Islet precursor cell (in vitro differentiated cells): Measurements from ENCODE around the gene SPZ1.
"Not testable (repeated sequence)": the region's sequence is repeated elsewhere in the genome, so short reads cannot be mapped to it uniquely, and the experiment has no call there.

ENCODE experiments used
- DNase-seq: peaks from one replicate; pipeline ENCODE4 v3.0.0-alpha.2; 2018

Gene SPZ1

DNA sequence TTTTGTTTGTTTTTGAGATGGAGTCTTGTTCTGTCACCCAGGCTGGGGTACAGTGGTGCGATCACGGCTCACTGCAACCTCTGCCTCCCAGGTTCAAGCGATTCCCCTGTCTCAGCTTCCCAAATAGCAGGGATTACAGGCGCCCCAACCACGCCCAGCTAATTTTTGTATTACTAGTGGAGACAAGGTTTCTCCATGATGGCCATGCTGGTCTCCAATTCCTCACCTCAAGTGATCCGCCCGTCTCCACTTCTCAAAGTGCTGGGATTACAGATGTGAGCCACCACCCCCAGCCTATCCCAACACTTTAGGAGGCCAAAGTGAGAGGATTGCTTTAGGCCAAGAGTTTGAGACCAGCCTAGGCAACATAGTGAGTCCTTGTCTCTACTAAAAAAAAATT lies 19.3 kb downstream of the SPZ1 start:
- no peak for DNase-seq

DNA sequence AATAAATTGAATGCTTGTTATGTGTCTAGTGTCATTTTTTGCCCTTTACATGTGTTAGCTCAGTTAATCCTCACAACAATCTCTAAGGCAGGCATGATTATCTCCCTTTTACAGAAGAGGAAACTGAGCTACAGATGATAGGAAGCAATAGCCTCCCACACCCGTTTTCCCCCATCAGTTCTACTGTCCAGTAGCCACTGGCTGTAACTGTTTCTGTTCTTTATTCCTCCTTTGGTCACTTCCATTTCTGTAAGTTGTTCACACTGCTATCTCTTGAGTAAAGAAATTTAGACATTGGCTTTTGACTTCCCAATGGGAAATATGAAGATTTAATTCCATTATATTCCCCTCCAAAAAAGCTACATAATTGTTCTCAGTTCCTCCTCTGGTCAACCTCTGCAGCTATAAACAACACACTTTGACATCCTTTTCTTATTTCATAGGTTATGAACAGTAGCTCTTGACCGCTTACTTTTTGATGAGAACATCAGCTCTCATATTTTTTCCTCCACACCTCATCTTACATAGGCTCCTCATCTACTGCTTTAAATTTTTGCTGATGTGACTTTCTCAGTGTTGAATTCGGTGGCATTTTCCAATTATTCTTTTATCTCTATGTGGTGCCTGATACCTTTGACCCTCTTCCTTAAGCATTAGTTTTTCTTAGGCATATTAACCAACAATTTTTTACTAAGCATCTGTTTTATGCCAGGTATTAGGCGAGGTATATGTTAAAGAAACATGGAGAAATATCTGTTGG lies 21.4 kb downstream of the SPZ1 start:
- DNase-seq, result no peak

DNA sequence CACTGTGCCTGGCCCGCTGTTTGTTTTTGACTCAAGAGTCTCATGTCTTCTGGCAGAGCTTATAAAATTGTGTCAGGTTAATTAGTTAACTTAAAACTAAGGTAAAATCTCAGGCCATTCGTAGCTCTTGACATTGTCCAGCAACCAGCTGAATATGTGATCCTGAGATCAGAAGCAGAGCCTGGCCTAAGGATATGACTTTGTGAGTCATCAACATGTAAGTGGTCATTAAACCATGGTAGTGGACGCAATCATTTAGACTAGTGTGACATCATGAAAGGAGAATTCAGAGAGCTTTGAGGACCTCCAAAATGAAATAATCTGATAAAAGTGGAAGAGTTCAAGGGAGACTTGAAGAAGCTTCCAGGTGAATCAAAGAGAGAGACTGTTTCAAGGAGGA lies 23.3 kb downstream of the SPZ1 start:
- peak; percentile 86 for DNase-seq

DNA sequence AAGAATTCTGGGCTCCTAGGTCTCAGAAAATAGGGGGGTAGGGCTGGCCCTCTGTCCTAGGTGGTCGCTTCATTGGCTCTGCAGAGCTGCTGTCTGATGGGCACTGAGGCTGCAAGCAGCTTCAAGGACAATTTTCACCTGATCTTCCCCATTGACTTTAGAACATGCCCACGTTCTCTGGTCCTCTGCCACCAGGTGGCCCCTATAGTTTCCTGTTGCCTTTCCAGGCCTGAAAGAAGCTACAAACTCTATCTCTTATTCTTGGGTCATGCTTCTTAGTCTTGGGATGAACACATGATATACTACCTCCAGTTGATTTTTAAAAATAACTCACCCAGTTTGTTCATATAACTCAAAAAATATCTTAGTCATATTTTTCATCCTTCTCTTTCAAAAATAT lies 26.3 kb downstream of the SPZ1 start:
- peak; percentile 64 for DNase-seq

DNA sequence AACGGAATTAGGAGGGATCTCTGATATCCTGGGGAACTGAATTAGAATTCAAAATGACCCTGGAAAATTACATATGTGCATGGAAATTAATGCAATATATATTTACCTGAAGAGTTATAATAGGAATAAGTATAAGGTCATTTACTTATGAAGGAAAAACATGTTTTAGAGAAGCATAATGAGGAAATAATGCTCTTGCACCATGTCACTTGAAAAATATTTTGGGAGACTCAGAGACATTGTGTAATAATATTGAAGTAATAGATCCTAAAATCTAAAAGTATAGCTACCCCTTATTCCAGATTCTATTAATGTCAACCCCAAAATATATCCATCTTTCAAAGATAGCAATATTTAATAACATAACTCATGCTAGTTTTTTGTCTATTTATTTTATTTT lies 28.4 kb downstream of the SPZ1 start:
- no peak for DNase-seq

DNA sequence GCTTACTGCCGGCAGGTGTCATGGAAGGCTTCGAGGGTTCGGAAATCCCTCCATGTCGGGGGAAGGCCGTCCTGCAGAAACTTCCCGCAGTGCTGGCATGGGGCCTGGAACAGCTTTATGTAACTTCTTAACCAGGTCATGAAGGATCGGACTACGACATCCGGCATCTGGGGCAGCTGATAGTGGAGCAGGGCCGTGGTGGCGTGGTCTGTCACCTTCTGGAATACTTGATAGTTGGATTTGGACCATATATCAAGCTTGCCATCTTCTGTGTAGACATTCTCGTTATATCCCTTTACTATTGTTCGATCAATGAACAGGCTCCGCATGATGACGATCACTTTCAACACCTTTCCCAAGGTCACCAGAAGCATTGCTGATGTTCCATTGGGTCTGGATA lies 31.2 kb downstream of the SPZ1 start:
- DNase-seq, result not testable (repeated sequence)

DNA sequence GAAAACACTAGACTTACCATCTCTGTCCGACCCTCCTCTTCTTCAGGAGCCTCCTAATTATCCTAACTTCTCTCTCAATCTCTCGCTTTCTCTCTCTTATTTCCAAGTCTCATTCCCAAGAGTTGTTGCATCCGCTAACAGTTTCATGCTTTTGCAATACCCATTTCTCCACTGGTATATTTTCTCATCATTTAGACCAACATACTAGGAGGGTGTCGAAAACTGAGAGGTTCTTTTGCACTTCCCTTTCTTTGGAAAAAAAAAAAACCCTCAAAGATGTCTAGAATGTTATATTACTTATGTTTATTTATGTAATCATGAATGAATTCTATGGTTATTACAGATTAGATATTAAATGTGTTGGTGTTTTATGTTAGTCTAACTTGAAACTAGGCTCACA lies 35.9 kb downstream of the SPZ1 start:
- DNase-seq, result no peak

DNA sequence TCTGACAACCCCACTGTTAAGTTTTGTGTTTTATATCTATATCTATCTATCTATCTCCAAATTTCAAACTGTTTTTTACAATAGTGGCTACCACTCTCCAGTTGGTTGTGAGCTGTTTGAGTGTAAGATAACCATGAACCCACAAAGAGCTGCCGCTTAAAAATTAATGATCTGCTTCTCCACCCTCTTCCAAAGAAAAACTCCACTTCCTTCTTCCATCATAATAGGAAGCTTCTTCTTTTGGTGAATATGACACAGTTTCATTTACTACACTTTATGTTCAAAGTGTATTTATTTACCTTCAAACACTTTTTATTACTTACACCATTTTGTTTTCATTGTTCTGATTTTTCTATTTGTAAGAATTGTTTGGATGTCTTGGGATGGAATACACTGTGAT lies 37.9 kb downstream of the SPZ1 start:
- no peak for DNase-seq

DNA sequence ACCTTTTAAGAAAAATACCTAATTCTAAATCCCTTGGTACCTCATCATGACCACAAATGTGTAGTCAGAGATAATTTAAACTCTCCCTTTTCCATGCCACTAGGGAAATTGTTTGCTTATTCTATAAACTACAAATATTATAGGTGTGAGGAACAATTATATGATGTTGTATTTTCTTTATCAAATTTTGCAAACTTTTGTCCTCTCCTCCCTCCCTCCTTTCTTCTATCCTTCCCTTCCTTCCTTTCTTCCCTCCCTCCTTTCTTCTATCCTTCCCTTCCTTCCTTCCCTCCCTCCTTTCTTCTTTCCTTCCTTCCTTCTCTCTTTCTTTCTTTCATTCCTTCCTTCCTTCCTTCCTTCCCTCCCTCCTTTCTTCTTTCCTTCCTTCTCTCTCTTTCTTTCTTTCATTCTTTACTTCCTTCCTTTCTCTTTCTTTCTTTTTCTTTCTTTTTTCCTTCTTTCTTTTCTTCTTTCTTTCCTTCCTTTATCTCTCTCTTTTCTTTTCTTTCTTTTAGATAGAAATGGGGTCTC lies 41.2 kb downstream of the SPZ1 start:
- no peak for DNase-seq

DNA sequence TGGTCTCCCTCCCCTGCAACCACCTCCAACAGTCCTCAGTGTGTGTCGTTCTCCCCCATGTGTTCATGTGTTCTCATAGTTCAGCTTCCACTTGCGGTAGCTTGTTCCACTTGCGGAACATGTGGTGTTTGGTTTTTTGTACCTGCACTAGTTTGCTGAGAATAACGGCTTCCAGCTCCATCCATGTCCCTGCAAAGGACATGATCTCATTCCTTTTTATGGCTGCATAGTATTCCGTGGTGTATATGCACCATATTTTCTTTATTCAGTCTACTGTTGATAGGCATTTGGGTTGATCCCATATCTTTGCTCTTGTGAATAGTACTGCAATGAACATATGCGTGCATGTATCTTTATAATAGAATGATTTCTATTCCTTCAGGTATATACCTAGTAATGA lies 45.1 kb downstream of the SPZ1 start:
- no peak for DNase-seq

DNA sequence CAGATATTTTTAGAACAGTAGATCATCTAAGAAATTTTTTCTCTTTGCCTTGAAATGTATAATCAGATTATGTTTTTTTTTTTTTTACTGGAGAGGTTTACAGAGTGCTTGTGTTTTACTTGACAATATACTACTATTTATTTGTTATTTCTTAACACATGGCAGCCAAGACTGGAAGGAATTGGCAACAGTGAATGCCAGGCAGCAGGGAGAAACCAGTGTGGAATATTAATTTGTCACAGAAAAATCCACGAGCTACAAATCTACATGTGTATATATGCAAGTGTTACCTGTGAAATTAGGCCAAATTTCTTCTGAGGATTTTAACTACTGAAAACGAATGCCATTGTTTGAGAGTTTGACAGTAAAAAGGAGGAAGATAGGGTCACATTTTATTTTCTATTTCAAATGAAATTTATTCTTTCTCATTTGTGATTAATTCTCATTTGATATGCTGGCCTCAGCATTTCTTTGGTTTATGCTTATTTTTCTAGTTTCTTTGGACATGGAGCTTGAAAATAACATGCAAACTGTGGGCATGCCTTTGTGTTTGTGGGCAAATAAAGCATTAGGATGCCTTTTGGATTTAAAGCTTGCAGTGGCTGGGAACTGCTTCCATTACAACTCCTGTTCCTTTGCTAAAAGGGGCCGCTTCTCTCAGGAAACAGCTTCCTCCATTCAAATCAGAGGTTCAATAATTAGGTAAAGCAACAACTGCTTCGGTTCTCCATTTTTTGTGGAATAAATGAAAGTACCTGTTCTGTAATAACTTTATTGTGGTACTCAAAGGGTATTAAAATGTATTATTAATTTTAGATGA lies 49.1 kb downstream of the SPZ1 start:
- no peak for DNase-seq

DNA sequence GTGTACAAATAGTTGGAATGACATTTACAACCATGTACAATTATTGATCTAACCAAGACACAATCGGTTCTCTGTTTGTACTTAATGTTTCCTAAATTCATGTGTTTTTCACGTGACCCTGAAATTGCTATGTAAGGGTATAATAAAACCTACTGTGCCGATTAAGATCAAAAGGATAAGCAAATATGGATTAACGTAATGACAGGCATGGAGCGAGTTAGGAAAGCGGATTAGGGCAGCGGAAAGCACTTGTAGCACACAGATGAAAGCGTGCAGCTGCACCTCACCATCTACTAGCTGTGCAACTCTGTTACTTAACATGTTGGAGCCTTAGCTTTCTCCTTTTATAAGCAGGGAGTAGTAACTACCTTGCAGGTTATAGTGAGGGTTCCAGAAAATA lies 49.7 kb downstream of the SPZ1 start:
- DNase-seq, result no peak

DNA sequence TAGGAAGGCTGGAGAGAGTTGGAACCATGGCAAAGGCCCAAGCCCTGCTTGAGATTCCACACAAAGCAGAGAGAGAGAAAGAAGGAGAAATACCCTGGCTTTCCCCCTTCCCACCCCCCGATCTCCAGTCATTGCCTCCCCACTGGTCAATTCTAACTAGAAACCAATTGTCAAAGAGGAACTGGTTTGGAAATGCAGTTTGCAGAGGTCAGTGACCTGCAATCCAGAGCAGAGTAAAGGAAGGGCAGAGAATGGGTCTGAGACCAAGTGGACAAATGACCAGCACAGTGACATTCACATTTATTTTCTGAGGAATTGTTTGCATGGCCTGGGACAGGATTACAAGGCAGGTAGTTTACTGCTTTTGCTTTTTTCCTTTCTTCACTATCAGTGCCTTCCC lies 50.6 kb downstream of the SPZ1 start:
- no peak for DNase-seq
